Heart left ventricle (tissue), 13 donors: ENCODE measurements around the gene C1orf122.

Experiments used
- POLR2A ChIP-seq, 2 donors: fragments of 450-650 bp; IDR thresholded peaks; one replicate each; pipeline ENCODE4 v1.6.1; 2017; ENCODE audit warnings: antibody characterized with exemption in 2 of 2, mild to moderate bottlenecking in 2 of 2, moderate library complexity in 2 of 2
- TF ChIP-seq, protein P1 (sequence below), 12 donors: fragments of 200-600 bp; sonication (generic) in 4 of 12; IDR thresholded peaks; one replicate each; pipeline versions ENCODE4 v1.5.0 to v1.8.0; 2018 to 2022; ENCODE audit warnings: antibody characterized with exemption in 12 of 12, mild to moderate bottlenecking in 5 of 12
- donor health status: ischemic (EF 13 %, LVEDD 7.1; RV severe dilation, severe dysfunction).
- donor health status: DM: no; HTN: yes; CAD: no.
- donor health status: DM: no; HTN: no; CAD: no.
- donor health status: ischemic (EF 25% LVEDD 6.9; RV normal size, moderate dysfunction).
- donor health status: ischemic (EF 25% LVEDD 5.7; RV mildly dilated, moderate dysfunction).
- donor health status: ischemic (EF 35%, LVEDD 5.7; RV mildly dilated, moderate dysfunction).
- donor health status: nonischemic (EF 11% LVEDD 7.7; RV severe dilation, severe dysfunction).
- donor health status: DM: yes; HTN: yes; CAD: no.
- donor health status: PGD.
- donor health status: ischemic (EF 29% LVEDD 5.4; RV normal size, mild dysfunction).
- donor health status: nonischemic (EF 23%, LVEDD 6.1; RV moderate dilation, normal function).

DNA sequence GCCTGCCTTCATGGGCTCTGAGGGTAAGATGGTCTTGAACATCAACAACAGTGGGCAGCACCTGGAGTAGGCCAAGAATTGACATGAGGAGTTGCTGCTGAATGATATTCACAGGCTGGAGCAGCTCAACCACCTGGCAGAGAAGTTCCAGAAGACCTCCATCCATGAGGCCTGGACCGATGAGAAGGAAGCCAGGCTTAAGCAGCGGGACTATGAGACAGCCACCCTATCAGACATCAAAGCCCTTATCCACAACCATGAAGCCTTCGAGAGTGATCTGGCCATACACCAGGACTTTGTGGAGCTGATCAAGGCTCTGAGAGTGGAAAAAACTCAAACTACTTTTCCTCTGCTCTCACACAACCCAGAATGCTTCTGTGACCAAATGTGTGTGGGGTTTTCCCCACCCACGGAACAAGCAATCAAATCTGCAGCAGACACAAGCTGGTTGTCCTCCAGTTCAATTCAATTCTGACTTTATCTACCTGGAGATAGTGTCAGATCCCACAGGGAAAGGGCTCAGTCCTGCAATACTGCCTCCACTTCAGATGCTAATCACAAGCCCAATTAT lies 30.6 kb upstream of the C1orf122 start:
- TF ChIP-seq POLR2A (IDR thresholded peaks at IDR 0.05) = no peak
- TF ChIP-seq, protein P1, sequence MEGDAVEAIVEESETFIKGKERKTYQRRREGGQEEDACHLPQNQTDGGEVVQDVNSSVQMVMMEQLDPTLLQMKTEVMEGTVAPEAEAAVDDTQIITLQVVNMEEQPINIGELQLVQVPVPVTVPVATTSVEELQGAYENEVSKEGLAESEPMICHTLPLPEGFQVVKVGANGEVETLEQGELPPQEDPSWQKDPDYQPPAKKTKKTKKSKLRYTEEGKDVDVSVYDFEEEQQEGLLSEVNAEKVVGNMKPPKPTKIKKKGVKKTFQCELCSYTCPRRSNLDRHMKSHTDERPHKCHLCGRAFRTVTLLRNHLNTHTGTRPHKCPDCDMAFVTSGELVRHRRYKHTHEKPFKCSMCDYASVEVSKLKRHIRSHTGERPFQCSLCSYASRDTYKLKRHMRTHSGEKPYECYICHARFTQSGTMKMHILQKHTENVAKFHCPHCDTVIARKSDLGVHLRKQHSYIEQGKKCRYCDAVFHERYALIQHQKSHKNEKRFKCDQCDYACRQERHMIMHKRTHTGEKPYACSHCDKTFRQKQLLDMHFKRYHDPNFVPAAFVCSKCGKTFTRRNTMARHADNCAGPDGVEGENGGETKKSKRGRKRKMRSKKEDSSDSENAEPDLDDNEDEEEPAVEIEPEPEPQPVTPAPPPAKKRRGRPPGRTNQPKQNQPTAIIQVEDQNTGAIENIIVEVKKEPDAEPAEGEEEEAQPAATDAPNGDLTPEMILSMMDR (IDR thresholded peaks at IDR 0.05) = no peak
